A204.1 (cell line): Measurements from ENCODE around the gene ATG4C.
"Not testable (repeated sequence)": the region's sequence is repeated elsewhere in the genome, so short reads cannot be mapped to it uniquely, and the experiment has no call there.

ENCODE experiments used
- FAIRE-seq: peaks from 2 replicates; lab custom pipeline; 2012; peaks lifted over from hg19 to GRCh38; lab: Jason Lieb, UNC

The ATG4C gene

GRCh38 chr1:62783736-62784508, at the start of gene ATG4C:
Gene ATG4C, plus strand, starts transcription at chr1:62784132. Its CDS starts 19,655 bp downstream, at chr1:62803787.
- peak; percentile 95 for FAIRE-seq

- no peak for FAIRE-seq
Observed at GRCh38 chr1:62735491-62736171, 48.3 kb upstream of the ATG4C start.

GRCh38 chr1:62740701-62741100, 43.2 kb upstream of the ATG4C start:
- not testable (repeated sequence) for FAIRE-seq

GRCh38 chr1:62744611-62745577, 39.0 kb upstream of the ATG4C start:
- no peak for FAIRE-seq

- peak; percentile 97 for FAIRE-seq
Observed at GRCh38 chr1:62746086-62746808, 37.7 kb upstream of the ATG4C start.

GRCh38 chr1:62746809-62747138, 37.2 kb upstream of the ATG4C start:
- FAIRE-seq = no peak

- FAIRE-seq = no peak
Observed at GRCh38 chr1:62753031-62753965, 30.6 kb upstream of the ATG4C start.

- FAIRE-seq = not testable (repeated sequence)
Observed at GRCh38 chr1:62754938-62755337, 29.0 kb upstream of the ATG4C start.

GRCh38 chr1:62756255-62756884, 27.6 kb upstream of the ATG4C start:
- FAIRE-seq = not testable (repeated sequence)

- FAIRE-seq = not testable (repeated sequence)
Observed at GRCh38 chr1:62759232-62759875, 24.6 kb upstream of the ATG4C start.

- FAIRE-seq = not testable (repeated sequence)
Observed at GRCh38 chr1:62760021-62760782, 23.7 kb upstream of the ATG4C start.

- FAIRE-seq = not testable (repeated sequence)
Observed at GRCh38 chr1:62761223-62761870, 22.6 kb upstream of the ATG4C start.

GRCh38 chr1:62762027-62762426, 21.9 kb upstream of the ATG4C start:
- FAIRE-seq = not testable (repeated sequence)

- no peak for FAIRE-seq
Observed at GRCh38 chr1:62765981-62766380, 18.0 kb upstream of the ATG4C start.

- FAIRE-seq = not testable (repeated sequence)
Observed at GRCh38 chr1:62768551-62768950, 15.4 kb upstream of the ATG4C start.

- FAIRE-seq = no peak
Observed at GRCh38 chr1:62772607-62773295, 11.2 kb upstream of the ATG4C start.

GRCh38 chr1:62774006-62774405, 9.9 kb upstream of the ATG4C start:
- FAIRE-seq = no peak
